HepG2 (cell line): ENCODE results near the gene ARHGAP26. TPM values are rescaled to one million over a fixed set of nuclear protein-coding genes. Genes with fewer than 3 reads are reported as not detected.

Experiments
- ATAC-seq: fragments of 200-7000 bp; cut with Tn5 transposase; 3 replicates; pipeline ENCODE4 v1.9.1; 2020; ENCODE audit warnings: mild to moderate bottlenecking, moderate library complexity
- BruUV-seq: library from RNA; stranded (reverse); fragments of 400-500 nt; replicated peaks from 2 replicates; lab custom pipeline; 2021; lab: Mats Ljungman, UMichigan
- CTCF ChIA-PET: fragments of 300-600 bp; formaldehyde crosslinking; extraction: SDS; loops from one replicate; lab custom pipeline; 2021; ENCODE audit warnings: low total read pairs, inconsistent platforms, low intra/inter-chr PET ratio; lab: Yijun Ruan, JAX
- POLR2A ChIA-PET: fragments of 350-600 bp; sonication (Branson Sonifier 250); formaldehyde crosslinking; loops from one replicate; lab custom pipeline; 2020; ENCODE audit warnings: antibody characterized with exemption, inconsistent platforms; lab: Yijun Ruan, JAX
- DNase-seq: peaks from one replicate; pipeline ENCODE4 v3.0.0-alpha.2; 2015; ENCODE audit warnings: low spot score
- FAIRE-seq: peaks from 3 replicates; lab custom pipeline; 2011; peaks lifted over from hg19 to GRCh38; lab: Jason Lieb, UNC
- H2AFZ ChIP-seq: one replicate; pipeline ENCODE4 v1.6.1; 2011; ENCODE audit warnings: low read length, inconsistent platforms
- H3K27ac ChIP-seq: fragments of 300-600 bp; 3 replicates; pipeline ENCODE4 v1.8.0; 2011; ENCODE audit warnings: mixed run types, mild to moderate bottlenecking, mixed read lengths, low read length, inconsistent platforms; ENCODE audit not compliant: insufficient read depth; ENCODE audit errors: extremely low read length
- H3K27me3 ChIP-seq, 2 experiments: fragments of 200-600 bp in 1 of 2; 2 replicates in 1 of 2; 3 replicates in 1 of 2; pipeline versions ENCODE4 v1.6.0 to v1.8.0; 2011; ENCODE audit warnings: low read length in 2 of 2, mild to moderate bottlenecking in 2 of 2, moderate library complexity in 2 of 2, inconsistent platforms in 1 of 2; ENCODE audit not compliant: insufficient read depth in 2 of 2, control insufficient read depth in 1 of 2
- H3K36me3 ChIP-seq, 2 experiments: fragments of 200-600 bp in 1 of 2; replicated peaks in 1 of 2; 2 replicates in 1 of 2; 3 replicates in 1 of 2; pipeline versions ENCODE4 v1.5.1 to v1.8.0; 2011; ENCODE audit warnings: low read length in 2 of 2, inconsistent platforms in 1 of 2; ENCODE audit not compliant: insufficient read depth in 2 of 2, control insufficient read depth in 1 of 2
- H3K4me1 ChIP-seq: 2 replicates; pipeline ENCODE4 v1.5.1; 2012; ENCODE audit warnings: low read length, inconsistent platforms; ENCODE audit not compliant: insufficient read depth
- H3K4me2 ChIP-seq: 2 replicates; pipeline ENCODE4 v1.6.0; 2011; ENCODE audit warnings: low read depth, low read length, inconsistent platforms
- H3K4me3 ChIP-seq, 3 experiments: fragments of 200-600 bp in 1 of 3; sonication (generic), shearing (Covaris generic) in 1 of 3; replicated peaks in 1 of 3; 2 replicates each; pipeline ENCODE4 v1.5.1; 2011 to 2016; ENCODE audit warnings: low read length in 3 of 3, inconsistent platforms in 2 of 3, low read depth in 2 of 3, mild to moderate bottlenecking in 2 of 3, control low read depth in 1 of 3, mixed read lengths in 1 of 3; ENCODE audit not compliant: insufficient read depth in 1 of 3
- H3K79me2 ChIP-seq: one replicate; pipeline ENCODE4 v1.6.1; 2011; ENCODE audit warnings: low read length, inconsistent platforms; ENCODE audit not compliant: insufficient read depth
- H3K9ac ChIP-seq: 2 replicates; pipeline ENCODE4 v1.6.0; 2011; ENCODE audit warnings: mild to moderate bottlenecking, low read depth, low read length, inconsistent platforms; ENCODE audit not compliant: insufficient read depth
- H3K9me3 ChIP-seq: 2 replicates; pipeline ENCODE4 v1.5.1; 2012; ENCODE audit warnings: mild to moderate bottlenecking, low read length
- H4K20me1 ChIP-seq: 2 replicates; pipeline ENCODE4 v1.6.0; 2011; ENCODE audit warnings: inconsistent platforms, mild to moderate bottlenecking, low read length, moderate library complexity; ENCODE audit not compliant: insufficient read depth
- MAFK ChIP-seq, 2 experiments: IDR thresholded peaks in 1 of 2; conservative IDR thresholded peaks in 1 of 2; 2 replicates each; pipeline ENCODE4 v1.6.1; 2011; ENCODE audit warnings: improper control_type of control experiment in 2 of 2, low read length in 2 of 2
- MIXL1 ChIP-seq: IDR thresholded peaks from 2 replicates; pipeline ENCODE4 v1.6.1; 2016
- NFE2L1 ChIP-seq: sonication (generic); formaldehyde crosslinking; IDR thresholded peaks from 2 replicates; pipeline ENCODE4 v1.4.0; 2020; ENCODE audit warnings: missing genetic modification reagents, mild to moderate bottlenecking, borderline replicate concordance
- NR2F6 ChIP-seq, 2 experiments: IDR thresholded peaks; 2 replicates each; pipeline ENCODE4 v1.6.1; 2016; ENCODE audit warnings: antibody characterized with exemption in 1 of 2, mild to moderate bottlenecking in 1 of 2
- TARDBP ChIP-seq: sonication (generic); formaldehyde crosslinking; IDR thresholded peaks from 2 replicates; pipeline ENCODE4 v1.8.0; 2022; ENCODE audit warnings: mild to moderate bottlenecking, missing genetic modification reagents
- THAP11 ChIP-seq: IDR thresholded peaks from 2 replicates; pipeline ENCODE4 v1.6.1; 2016; ENCODE audit warnings: missing biosample characterization, missing genetic modification reagents
- TMF1 ChIP-seq: sonication (generic); formaldehyde crosslinking; IDR thresholded peaks from 2 replicates; pipeline ENCODE4 v1.8.1; 2022; ENCODE audit warnings: low read depth, missing genetic modification reagents
- YEATS2 ChIP-seq: sonication (generic); formaldehyde crosslinking; IDR thresholded peaks from 2 replicates; pipeline ENCODE4 v1.4.0; 2020; ENCODE audit warnings: missing genetic modification reagents, borderline replicate concordance
- ZFP36L2 ChIP-seq: sonication (generic); formaldehyde crosslinking; IDR thresholded peaks from 2 replicates; pipeline ENCODE4 v1.4.0; 2020; ENCODE audit warnings: missing genetic modification reagents
- ZNF180 ChIP-seq: sonication (generic); formaldehyde crosslinking; IDR thresholded peaks from 2 replicates; pipeline ENCODE4 v1.4.0; 2020; ENCODE audit warnings: low read depth, missing genetic modification reagents, borderline replicate concordance
- ZNF501 ChIP-seq: sonication (generic); formaldehyde crosslinking; IDR thresholded peaks from 2 replicates; pipeline ENCODE4 v1.5.1; 2020; ENCODE audit warnings: mild to moderate bottlenecking, moderate library complexity, missing genetic modification reagents
- ZNF747 ChIP-seq: sonication (generic); formaldehyde crosslinking; IDR thresholded peaks from 2 replicates; pipeline ENCODE4 v1.8.1; 2023; ENCODE audit warnings: missing genetic modification reagents, mild to moderate bottlenecking, borderline replicate concordance
- ZSCAN25 ChIP-seq: sonication (generic); formaldehyde crosslinking; IDR thresholded peaks from 2 replicates; pipeline ENCODE4 v1.8.0; 2022; ENCODE audit warnings: mild to moderate bottlenecking, missing genetic modification reagents
- WGBS: methylation state at CpG from one replicate; pipeline ENCODE4 v1.1.6; 2017; ENCODE audit warnings: low lambda C conversion rate; 5-methylcytosine and 5-hydroxymethylcytosine counted together
- in situ Hi-C: cut with HindIII; loops from 2 replicates; pipeline ENCODE4 v1.10.0; 2017; ENCODE audit warnings: low pct_unique_long_range_greater_than_20kb; ENCODE audit not compliant: extremely low pct_ligation_motif_present
- intact Hi-C: fragments of 100-400 bp; cut with micrococcal nuclease; formaldehyde crosslinking; loops from one replicate; pipeline ENCODE4 v1.10.0; 2022; ENCODE audit not compliant: unreplicated experiment
- polyA plus RNA-seq, 8 experiments: library from polyadenylated mRNA; depleted of rRNA in 3 of 8; stranded (reverse) in 7 of 8; unstranded in 1 of 8; fragments of >200 nt; fragmentation: Illumina TruSeq in 4 of 8; extraction: Trizol in 4 of 8; gene quantifications; 2 replicates each; pipeline versions ENCODE4 v1.2.1 to v1.2.3, GENCODE V29; 2011 to 2016; ENCODE audit warnings: low read depth in 4 of 8, missing spikeins in 1 of 8, mixed read lengths in 1 of 8; ENCODE audit not compliant: insufficient read depth in 1 of 8
- total RNA-seq, 5 experiments: library from RNA; depleted of rRNA; stranded (reverse); fragments of >200 nt; fragmentation: Illumina TruSeq; extraction: Trizol; gene quantifications; 2 replicates each; pipeline ENCODE4 v1.2.3, GENCODE V29; 2016; ENCODE audit warnings: low read depth in 1 of 5
- TF ChIP-seq, protein P1 (sequence below): sonication (generic); formaldehyde crosslinking; IDR thresholded peaks from 2 replicates; pipeline ENCODE4 v1.5.0; 2020; ENCODE audit warnings: missing genetic modification reagents
- TF ChIP-seq, protein P2 (sequence below): sonication (generic); formaldehyde crosslinking; IDR thresholded peaks from 2 replicates; pipeline ENCODE4 v1.9.0; 2021; ENCODE audit warnings: missing genetic modification reagents, borderline replicate concordance

The ARHGAP26 gene
- total and polyA plus RNA-seq, 2 of the 13 experiments (the other 11 are each of a cell fraction or from before 2014, with no cell fraction given) = 9.6 to 18.2 TPM

DNA sequence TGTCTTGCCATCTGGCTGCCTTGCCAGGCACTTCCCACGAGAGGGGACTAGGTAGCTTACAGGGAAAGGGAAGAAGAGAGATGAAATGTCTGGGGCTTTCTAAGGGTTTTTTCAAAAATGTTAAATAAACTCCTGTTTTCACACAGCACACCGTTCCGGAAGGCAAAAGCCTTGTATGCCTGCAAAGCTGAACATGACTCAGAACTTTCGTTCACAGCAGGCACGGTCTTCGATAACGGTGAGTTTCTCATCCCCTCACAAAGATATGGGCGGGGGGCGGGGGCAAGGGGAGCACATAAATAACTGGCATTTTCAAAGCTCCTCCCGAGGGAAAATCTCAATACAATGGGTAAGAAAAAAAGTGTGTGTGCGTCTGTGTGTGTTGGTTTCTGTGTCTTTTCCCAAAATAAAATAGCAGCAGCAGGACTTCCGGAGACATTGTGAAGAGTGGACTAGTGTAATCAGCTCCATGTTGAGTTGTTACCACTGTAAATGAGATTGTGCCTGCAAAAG lies 443.7 kb downstream of the ARHGAP26 start:
- H3K4me1 ChIP-seq = peaks cover 26% of the 10 kb centered on the region
- no peak for DNase-seq
- TF ChIP-seq ZNF501 (no peak), MAFK (conservative IDR thresholded peaks at IDR 0.05 in 1 of 2, IDR thresholded peaks at IDR 0.05 in 1 of 2; ENCODE audit: low read length in 2 of 2) (no peak), ZNF747 (CRISPR knock-in tag) (no peak), ZSCAN25 (CRISPR knock-in tag) (no peak), THAP11 (CRISPR knock-in tag) (no peak), NR2F6 (IDR thresholded peaks at IDR 0.05) (no peak), NR2F6 (CRISPR knock-in tag; IDR thresholded peaks at IDR 0.05) (no peak), NFE2L1 (CRISPR knock-in tag) (no peak), ZNF180 (no peak), ZFP36L2 (no peak), TARDBP (CRISPR knock-in tag) (no peak), MIXL1 (CRISPR knock-in tag) (no peak), YEATS2 (CRISPR knock-in tag) (no peak), TMF1 (CRISPR knock-in tag) (no peak)
- TF ChIP-seq, protein P1, sequence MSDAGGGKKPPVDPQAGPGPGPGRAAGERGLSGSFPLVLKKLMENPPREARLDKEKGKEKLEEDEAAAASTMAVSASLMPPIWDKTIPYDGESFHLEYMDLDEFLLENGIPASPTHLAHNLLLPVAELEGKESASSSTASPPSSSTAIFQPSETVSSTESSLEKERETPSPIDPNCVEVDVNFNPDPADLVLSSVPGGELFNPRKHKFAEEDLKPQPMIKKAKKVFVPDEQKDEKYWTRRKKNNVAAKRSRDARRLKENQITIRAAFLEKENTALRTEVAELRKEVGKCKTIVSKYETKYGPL (CRISPR knock-in tag) = no peak
- TF ChIP-seq, protein P2, sequence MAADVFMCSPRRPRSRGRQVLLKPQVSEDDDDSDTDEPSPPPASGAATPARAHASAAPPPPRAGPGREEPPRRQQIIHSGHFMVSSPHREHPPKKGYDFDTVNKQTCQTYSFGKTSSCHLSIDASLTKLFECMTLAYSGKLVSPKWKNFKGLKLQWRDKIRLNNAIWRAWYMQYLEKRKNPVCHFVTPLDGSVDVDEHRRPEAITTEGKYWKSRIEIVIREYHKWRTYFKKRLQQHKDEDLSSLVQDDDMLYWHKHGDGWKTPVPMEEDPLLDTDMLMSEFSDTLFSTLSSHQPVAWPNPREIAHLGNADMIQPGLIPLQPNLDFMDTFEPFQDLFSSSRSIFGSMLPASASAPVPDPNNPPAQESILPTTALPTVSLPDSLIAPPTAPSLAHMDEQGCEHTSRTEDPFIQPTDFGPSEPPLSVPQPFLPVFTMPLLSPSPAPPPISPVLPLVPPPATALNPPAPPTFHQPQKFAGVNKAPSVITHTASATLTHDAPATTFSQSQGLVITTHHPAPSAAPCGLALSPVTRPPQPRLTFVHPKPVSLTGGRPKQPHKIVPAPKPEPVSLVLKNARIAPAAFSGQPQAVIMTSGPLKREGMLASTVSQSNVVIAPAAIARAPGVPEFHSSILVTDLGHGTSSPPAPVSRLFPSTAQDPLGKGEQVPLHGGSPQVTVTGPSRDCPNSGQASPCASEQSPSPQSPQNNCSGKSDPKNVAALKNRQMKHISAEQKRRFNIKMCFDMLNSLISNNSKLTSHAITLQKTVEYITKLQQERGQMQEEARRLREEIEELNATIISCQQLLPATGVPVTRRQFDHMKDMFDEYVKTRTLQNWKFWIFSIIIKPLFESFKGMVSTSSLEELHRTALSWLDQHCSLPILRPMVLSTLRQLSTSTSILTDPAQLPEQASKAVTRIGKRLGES (CRISPR knock-in tag) = no peak
- TF ChIP-seq, all 625 proteins: peak for 0
- ChIA-PET POLR2A (no interaction called here), CTCF (no interaction called here)
- ATAC-seq = no peak
- WGBS = 88% methylated on average over 12 of the region's 12 CpGs
- Histone ChIP-seq H4K20me1 (no peaks in the 10 kb centered on the region), H3K79me2 (no peaks in the 10 kb centered on the region), H3K9ac (no peak overlapping the region), H2AFZ (no peak overlapping the region), H3K27ac (no peak overlapping the region), H3K4me2 (no peak overlapping the region), H3K9me3 (no peaks in the 10 kb centered on the region), H3K4me3 (no peak overlapping the region), H3K36me3 (peaks cover 8 to 13% of the 10 kb centered on the region in 2 experiments; a peak in 4 of 5 replicates), H3K27me3 (no peaks in the 10 kb centered on the region)
- in situ Hi-C loops = no loop called here
- intact Hi-C loops = no loop called here
- FAIRE-seq = no peak
- BruUV-seq = no TSS peak
